Measurements from ENCODE around the gene CEBPZ. TPM values are rescaled to one million over a fixed set of nuclear protein-coding genes. Genes with fewer than 3 reads are reported as not detected.

CEBPZ gene
- total RNA-seq, 4 donors from 2014 or later = 13.9 to 47.5 (median 33.7) TPM

GRCh38 chr2:37188570-37188969 is 42.8 kb downstream of the CEBPZ start, which contains the start of gene SULT6B1:
Gene SULT6B1 (minus strand): TSS chr2:37188670. CDS start chr2:37188640, 30 bp downstream.
- intact Hi-C loops (cut with DNase I) = no loop called here
- WGBS, 2 donors = 80 to 84% methylated on average over 2 of the region's 2 CpGs
- DNase-seq = no peak
- H3K36me3 ChIP-seq = no peaks in the 10 kb centered on the region
- peaks cover 0 to 15% (median 7%) of the 10 kb centered on the region in 3 donors for H3K4me1 ChIP-seq
- H3K9me3 ChIP-seq = no peaks in the 10 kb centered on the region
- TF ChIP-seq CTCF (IDR thresholded peaks at IDR 0.05) (no peak), POLR2A (IDR thresholded peaks at IDR 0.05) (no peak)
- H3K4me3 ChIP-seq = no peak within 1 kb of the TSS
- peak within 1 kb of the TSS in 3 of 4 donors; percentile 5 to 50 (median 48) for H3K27ac ChIP-seq
- no peaks in the 10 kb centered on the region for H3K27me3 ChIP-seq

GRCh38 chr2:37181726-37182684 is 49.4 kb downstream of the CEBPZ start:
- H3K27me3 ChIP-seq = no peaks in the 10 kb centered on the region
- no peak overlapping the region for H3K27ac ChIP-seq
- no peaks in the 10 kb centered on the region for H3K9me3 ChIP-seq
- no peak for DNase-seq
- no peak overlapping the region for H3K4me3 ChIP-seq
- WGBS, 2 donors = 74 to 76% methylated on average over 16 to 17 of the region's 17 CpGs
- H3K36me3 ChIP-seq = no peaks in the 10 kb centered on the region
- peaks cover 0 to 11% (median 0%) of the 10 kb centered on the region in 3 donors for H3K4me1 ChIP-seq
- TF ChIP-seq POLR2A (IDR thresholded peaks at IDR 0.05) (no peak), CTCF (IDR thresholded peaks at IDR 0.05) (no peak)
- intact Hi-C loops (cut with DNase I) = no loop called here

- no peaks in the 10 kb centered on the region for H3K36me3 ChIP-seq
- WGBS, 2 donors = 87 to 98% methylated on average over 5 of the region's 5 CpGs
- no peak overlapping the region for H3K4me3 ChIP-seq
- no peak for TF ChIP-seq POLR2A (IDR thresholded peaks at IDR 0.05)
- no peak for TF ChIP-seq CTCF (IDR thresholded peaks at IDR 0.05)
- H3K27ac ChIP-seq = peak overlapping the region in 1 of 4 donors; percentile 6
- no peak for DNase-seq
- H3K9me3 ChIP-seq = no peaks in the 10 kb centered on the region
- peaks cover 0 to 11% (median 0%) of the 10 kb centered on the region in 3 donors for H3K4me1 ChIP-seq
- intact Hi-C loops (cut with DNase I) = no loop called here
- no peaks in the 10 kb centered on the region for H3K27me3 ChIP-seq
Measured at GRCh38 chr2:37180640-37181039, 50.8 kb downstream of the CEBPZ start.

GRCh38 chr2:37180006-37180639 is 51.3 kb downstream of the CEBPZ start:
- no peak for DNase-seq

More at GRCh38 chr2:37180006-37180639, 51.3 kb downstream of the CEBPZ start:
- Histone ChIP-seq H3K27me3 (no peaks in the 10 kb centered on the region), H3K36me3 (no peaks in the 10 kb centered on the region), H3K9me3 (no peaks in the 10 kb centered on the region), H3K4me3 (no peak overlapping the region), H3K4me1 (peaks cover 0 to 11% (median 0%) of the 10 kb centered on the region in 3 donors), H3K27ac (peak overlapping the region in 1 of 4 donors; percentile 6)
- intact Hi-C loops (cut with DNase I) = no loop called here
- no peak for TF ChIP-seq POLR2A (IDR thresholded peaks at IDR 0.05)
- TF ChIP-seq CTCF (IDR thresholded peaks at IDR 0.05) = no peak
- 23 to 32% methylated on average over 4 of the region's 4 CpGs for WGBS, 2 donors

All from esophagus squamous epithelium (tissue), 5 donors.